Gastrocnemius medialis (tissue), 4 donors: ENCODE results near the gene ALKAL2.

ENCODE experiments used
- POLR2A ChIP-seq, 2 donors: fragments of 450-650 bp; IDR thresholded peaks; one replicate each; pipeline ENCODE4 v1.6.1; 2017; ENCODE audit warnings: antibody characterized with exemption in 2 of 2, mild to moderate bottlenecking in 2 of 2, moderate library complexity in 2 of 2
- TF ChIP-seq, protein P1 (sequence below), 5 experiments: fragments of 450-650 bp in 3 of 5; fragments of 200-600 bp in 2 of 5; sonication (generic) in 2 of 5; IDR thresholded peaks in 4 of 5; conservative IDR thresholded peaks in 1 of 5; 1 replicate in 4 of 5; 2 replicates in 1 of 5; pipeline ENCODE4 v1.5.1; 2016 to 2019; ENCODE audit warnings: antibody characterized with exemption in 5 of 5, mild to moderate bottlenecking in 3 of 5, moderate library complexity in 3 of 5

DNA sequence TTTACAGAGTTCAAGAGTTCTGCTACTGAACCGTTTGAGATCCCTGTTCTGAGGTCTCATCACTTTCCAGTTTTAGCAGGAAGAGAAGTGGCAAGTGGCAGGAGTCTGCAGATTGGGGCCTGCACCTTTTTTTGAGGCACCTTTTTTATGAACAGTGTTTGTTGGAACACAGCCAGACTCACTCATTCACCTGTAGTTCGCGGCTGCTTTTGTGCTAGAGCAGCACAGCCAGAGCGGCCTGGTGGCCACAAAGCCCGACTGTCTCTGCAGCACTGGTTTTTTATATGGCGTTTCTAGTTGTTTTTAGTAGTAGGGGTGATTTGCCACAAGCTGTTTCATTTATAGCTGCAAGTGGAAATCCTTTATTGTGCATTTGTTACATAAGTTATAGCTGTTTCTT is 14.6 kb downstream of the ALKAL2 start:
- TF ChIP-seq, protein P1, sequence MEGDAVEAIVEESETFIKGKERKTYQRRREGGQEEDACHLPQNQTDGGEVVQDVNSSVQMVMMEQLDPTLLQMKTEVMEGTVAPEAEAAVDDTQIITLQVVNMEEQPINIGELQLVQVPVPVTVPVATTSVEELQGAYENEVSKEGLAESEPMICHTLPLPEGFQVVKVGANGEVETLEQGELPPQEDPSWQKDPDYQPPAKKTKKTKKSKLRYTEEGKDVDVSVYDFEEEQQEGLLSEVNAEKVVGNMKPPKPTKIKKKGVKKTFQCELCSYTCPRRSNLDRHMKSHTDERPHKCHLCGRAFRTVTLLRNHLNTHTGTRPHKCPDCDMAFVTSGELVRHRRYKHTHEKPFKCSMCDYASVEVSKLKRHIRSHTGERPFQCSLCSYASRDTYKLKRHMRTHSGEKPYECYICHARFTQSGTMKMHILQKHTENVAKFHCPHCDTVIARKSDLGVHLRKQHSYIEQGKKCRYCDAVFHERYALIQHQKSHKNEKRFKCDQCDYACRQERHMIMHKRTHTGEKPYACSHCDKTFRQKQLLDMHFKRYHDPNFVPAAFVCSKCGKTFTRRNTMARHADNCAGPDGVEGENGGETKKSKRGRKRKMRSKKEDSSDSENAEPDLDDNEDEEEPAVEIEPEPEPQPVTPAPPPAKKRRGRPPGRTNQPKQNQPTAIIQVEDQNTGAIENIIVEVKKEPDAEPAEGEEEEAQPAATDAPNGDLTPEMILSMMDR (IDR thresholded peaks at IDR 0.05 in 4 of 5, conservative IDR thresholded peaks at IDR 0.05 in 1 of 5), result no peak
- TF ChIP-seq POLR2A (IDR thresholded peaks at IDR 0.05), result no peak
